ENCODE data around the gene ROR1.

ROR1 gene

GRCh38 chr1:64025051-64025450 lies 251.2 kb downstream of the ROR1 start:
- CTCF ChIA-PET, result no interaction called here
- POLR2A ChIA-PET, result no interaction called here
- no peak overlapping the region for H3K4me3 ChIP-seq (ENCODE audit: low read depth, low read length)
- DNase-seq (ENCODE audit: low read depth, low spot score), result no peak
- TF ChIP-seq CTCF (IDR thresholded peaks at IDR 0.05; ENCODE audit: insufficient read depth, low read length, missing control alignments), result no peak

- H3K4me3 ChIP-seq (ENCODE audit: low read depth, low read length), result no peak overlapping the region
- no peak for DNase-seq (ENCODE audit: low read depth, low spot score)
- CTCF ChIA-PET, result no interaction called here
- POLR2A ChIA-PET, result no interaction called here
- no peak for TF ChIP-seq CTCF (IDR thresholded peaks at IDR 0.05; ENCODE audit: insufficient read depth, low read length, missing control alignments)
Measured at GRCh38 chr1:64029037-64029436, 255.2 kb downstream of the ROR1 start.

- H3K4me3 ChIP-seq (ENCODE audit: low read depth, low read length), result no peak overlapping the region
- no peak for TF ChIP-seq CTCF (IDR thresholded peaks at IDR 0.05; ENCODE audit: insufficient read depth, low read length, missing control alignments)
- POLR2A ChIA-PET, result no interaction called here
- CTCF ChIA-PET, result interaction anchor here (1.3 kb wide), 1 partner anchor 8 kb away, joined by 3 read pairs; no protein-coding TSS in a partner anchor
- DNase-seq (ENCODE audit: low read depth, low spot score), result no peak
Measured at GRCh38 chr1:64030411-64030810, 256.6 kb downstream of the ROR1 start.

- H3K4me3 ChIP-seq (ENCODE audit: low read depth, low read length), result no peak overlapping the region
- POLR2A ChIA-PET, result no interaction called here
- no peak for DNase-seq (ENCODE audit: low read depth, low spot score)
- CTCF ChIA-PET, result interaction anchor here (0.6 to 1.3 kb wide), 2 partner anchors 9 to 12 kb away, joined by 3 read pairs; no protein-coding TSS in a partner anchor
- TF ChIP-seq CTCF (IDR thresholded peaks at IDR 0.05; ENCODE audit: insufficient read depth, low read length, missing control alignments), result no peak
Measured at GRCh38 chr1:64031236-64031635, 257.4 kb downstream of the ROR1 start.

DNA sequence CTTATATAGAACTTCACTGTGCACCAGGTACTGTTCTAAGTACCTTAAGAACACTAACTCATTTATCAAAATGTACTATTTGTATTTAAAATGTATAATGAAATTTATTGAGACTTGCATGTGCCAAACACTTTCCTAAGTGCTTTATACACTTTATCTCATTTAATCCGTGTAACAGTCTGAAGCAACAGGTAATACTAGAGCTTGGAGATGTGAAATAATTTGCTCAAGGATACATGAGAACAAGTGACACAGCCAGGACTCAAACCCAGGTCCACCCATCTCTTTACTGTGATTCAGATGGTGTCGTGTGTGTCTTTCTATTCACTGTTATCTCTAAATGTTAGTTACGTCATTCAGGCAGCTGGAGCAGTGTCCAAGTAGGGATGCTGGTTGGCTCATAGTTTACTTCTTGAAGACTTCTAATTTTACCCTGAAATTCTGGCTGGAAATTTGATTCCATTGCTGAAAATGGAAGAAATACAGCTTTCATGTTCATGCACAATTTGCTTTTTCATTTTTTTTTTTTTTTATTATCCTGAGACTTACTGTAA lies 259.9 kb downstream of the ROR1 start:
- H3K4me3 ChIP-seq (ENCODE audit: low read depth, low read length), result no peak overlapping the region
- POLR2A ChIA-PET, result no interaction called here

GRCh38 chr1:64036549-64036948 lies 262.7 kb downstream of the ROR1 start:
- POLR2A ChIA-PET, result no interaction called here
- no peak overlapping the region for H3K4me3 ChIP-seq (ENCODE audit: low read depth, low read length)
- no peak for DNase-seq (ENCODE audit: low read depth, low spot score)
- CTCF ChIA-PET, result interaction anchor here (1.6 kb wide), 1 partner anchor 101 kb away, joined by 4 read pairs; no protein-coding TSS in a partner anchor
- no peak for TF ChIP-seq CTCF (IDR thresholded peaks at IDR 0.05; ENCODE audit: insufficient read depth, low read length, missing control alignments)

More for the DNA sequence above, 259.9 kb downstream of the ROR1 start:
- no peak for TF ChIP-seq CTCF (IDR thresholded peaks at IDR 0.05; ENCODE audit: insufficient read depth, low read length, missing control alignments)
- no peak for DNase-seq (ENCODE audit: low read depth, low spot score)
- CTCF ChIA-PET, result no interaction called here

Data from AG04449 (cell line).